ENCODE data around the gene PPP2R2D.
"Not testable (repeated sequence)": the region's sequence is repeated elsewhere in the genome, so short reads cannot be mapped to it uniquely, and the experiment has no call there.

PPP2R2D gene

GRCh38 chr10:131908151-131908550 is 7.3 kb downstream of the PPP2R2D start:
- DNase-seq (ENCODE audit: low read depth), result no peak

- no peak for DNase-seq (ENCODE audit: low read depth)
These were observed 8.4 kb downstream of the PPP2R2D start for GRCh38 chr10:131909014-131909808.

GRCh38 chr10:131909929-131910328 is 9.1 kb downstream of the PPP2R2D start:
- no peak for DNase-seq (ENCODE audit: low read depth)

- DNase-seq (ENCODE audit: low read depth), result no peak
These were observed 10.0 kb downstream of the PPP2R2D start for GRCh38 chr10:131910663-131911314.

GRCh38 chr10:131911451-131911850 is 10.6 kb downstream of the PPP2R2D start:
- peak; percentile 33 for DNase-seq (ENCODE audit: low read depth)

DNA sequence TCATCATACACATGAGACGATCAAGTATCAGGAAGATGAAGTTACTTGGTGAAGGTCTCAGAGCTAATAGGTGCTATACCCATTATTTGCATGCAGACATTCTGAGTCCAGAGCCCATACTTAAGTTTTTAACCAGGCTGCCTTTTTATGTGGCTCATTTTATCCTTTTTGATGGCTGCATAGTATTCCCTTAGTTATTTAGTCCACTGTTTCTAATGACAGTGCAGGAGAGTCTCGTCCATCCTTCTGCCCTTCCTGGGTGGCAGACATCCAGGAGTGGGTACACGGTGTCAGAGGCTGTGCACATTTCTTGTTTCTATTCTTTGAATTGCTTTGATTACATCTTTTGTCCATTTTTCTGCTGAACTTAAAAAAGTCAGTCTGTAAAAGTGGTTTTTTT is 11.8 kb downstream of the PPP2R2D start:
- DNase-seq (ENCODE audit: low read depth), result no peak

GRCh38 chr10:131915484-131915883 is 14.7 kb downstream of the PPP2R2D start:
- no peak for DNase-seq (ENCODE audit: low read depth)

DNA sequence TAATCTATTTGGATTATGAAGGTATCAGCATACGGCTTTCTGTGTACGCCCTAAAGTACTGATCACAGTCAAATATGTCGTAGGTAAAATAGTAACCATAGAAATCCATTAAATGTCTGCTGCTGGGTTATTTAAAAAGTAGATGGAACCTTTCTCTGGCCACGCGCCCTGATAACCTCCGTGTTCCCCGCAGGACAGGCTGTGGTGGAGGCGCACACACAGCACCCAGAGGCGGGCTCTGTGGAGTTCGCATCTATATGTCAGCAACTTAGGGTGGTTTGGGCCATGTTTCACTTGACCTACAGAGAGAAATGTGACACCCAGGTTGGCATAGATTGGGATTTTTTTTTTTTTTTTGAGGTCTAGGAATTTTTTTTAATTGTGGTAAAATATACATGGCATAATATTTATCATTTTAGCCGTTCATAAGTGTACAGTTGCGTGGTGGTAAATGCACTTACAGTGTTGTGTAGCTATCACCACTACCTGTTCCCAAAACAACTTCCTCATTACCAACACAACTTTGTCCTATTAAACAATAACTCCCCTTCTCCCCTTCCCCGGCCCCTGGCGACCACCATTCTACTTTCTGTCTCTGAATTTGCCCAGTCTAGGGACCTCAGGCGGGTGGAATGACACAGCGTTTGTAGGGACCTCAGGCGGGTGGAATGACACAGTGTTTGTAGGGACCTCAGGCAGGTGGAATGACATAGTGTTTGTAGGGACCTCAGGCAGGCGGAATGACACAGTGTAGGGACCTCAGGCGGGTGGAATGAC is 15.4 kb downstream of the PPP2R2D start:
- DNase-seq (ENCODE audit: low read depth), result no peak

DNA sequence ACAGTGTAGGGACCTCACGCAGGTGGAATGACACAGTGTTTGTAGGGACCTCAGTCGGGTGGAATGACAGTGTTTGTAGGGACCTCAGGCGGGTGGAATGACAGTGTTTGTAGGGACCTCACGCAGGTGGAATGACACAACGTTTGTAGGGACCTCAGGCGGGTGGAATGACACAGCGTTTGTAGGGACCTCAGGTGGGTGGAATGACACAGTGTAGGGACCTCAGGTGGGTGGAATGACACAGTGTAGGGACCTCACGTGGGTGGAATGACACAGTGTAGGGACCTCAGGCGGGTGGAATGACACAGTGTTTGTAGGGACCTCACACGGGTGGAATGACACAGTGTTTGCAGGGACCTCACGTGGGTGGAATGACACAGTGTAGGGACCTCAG is 16.0 kb downstream of the PPP2R2D start:
- DNase-seq (ENCODE audit: low read depth), result not testable (repeated sequence)

GRCh38 chr10:131917496-131917895 is 16.7 kb downstream of the PPP2R2D start:
- not testable (repeated sequence) for DNase-seq (ENCODE audit: low read depth)

- DNase-seq (ENCODE audit: low read depth), result not testable (repeated sequence)
These were observed 18.7 kb downstream of the PPP2R2D start for GRCh38 chr10:131919461-131919860.

DNA sequence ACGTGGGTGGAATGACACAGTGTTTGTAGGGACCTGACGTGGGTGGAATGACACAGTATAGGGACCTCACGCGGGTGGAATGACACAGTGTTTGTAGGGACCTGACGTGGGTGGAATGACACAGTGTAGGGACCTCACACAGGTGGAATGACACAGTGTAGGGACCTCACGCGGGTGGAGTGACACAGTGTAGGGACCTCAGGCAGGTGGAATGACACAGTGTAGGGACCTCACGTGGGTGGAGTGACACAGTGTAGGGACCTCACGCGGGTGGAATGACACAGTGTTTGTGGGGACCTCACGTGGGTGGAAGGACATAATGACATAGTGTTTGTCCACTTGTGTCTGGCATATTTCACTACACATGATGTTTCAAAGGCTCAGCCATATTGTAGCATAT is 19.3 kb downstream of the PPP2R2D start:
- no peak for DNase-seq (ENCODE audit: low read depth)

- DNase-seq (ENCODE audit: low read depth), result no peak
These were observed 19.9 kb downstream of the PPP2R2D start for GRCh38 chr10:131920693-131921092.

DNA sequence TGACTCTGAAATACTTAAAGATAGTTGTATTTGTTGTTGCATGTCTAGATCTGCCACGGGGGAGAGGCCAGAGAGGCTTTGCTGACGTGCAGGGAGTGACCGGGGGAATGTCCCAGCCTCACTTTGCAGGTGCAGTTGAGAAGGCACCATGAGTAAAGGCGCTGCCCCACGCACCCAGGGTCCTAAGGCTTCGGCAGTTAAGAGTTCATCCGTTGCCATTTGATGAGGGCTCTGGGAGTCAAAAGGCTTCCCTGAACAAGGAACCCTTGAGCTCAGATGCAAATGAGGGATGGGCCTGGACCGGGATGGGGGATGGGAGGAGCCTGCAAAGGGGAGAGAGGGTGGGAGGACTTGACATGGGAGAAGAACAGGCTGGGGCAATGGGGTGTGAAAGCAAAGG is 20.4 kb downstream of the PPP2R2D start:
- DNase-seq (ENCODE audit: low read depth), result no peak

DNA sequence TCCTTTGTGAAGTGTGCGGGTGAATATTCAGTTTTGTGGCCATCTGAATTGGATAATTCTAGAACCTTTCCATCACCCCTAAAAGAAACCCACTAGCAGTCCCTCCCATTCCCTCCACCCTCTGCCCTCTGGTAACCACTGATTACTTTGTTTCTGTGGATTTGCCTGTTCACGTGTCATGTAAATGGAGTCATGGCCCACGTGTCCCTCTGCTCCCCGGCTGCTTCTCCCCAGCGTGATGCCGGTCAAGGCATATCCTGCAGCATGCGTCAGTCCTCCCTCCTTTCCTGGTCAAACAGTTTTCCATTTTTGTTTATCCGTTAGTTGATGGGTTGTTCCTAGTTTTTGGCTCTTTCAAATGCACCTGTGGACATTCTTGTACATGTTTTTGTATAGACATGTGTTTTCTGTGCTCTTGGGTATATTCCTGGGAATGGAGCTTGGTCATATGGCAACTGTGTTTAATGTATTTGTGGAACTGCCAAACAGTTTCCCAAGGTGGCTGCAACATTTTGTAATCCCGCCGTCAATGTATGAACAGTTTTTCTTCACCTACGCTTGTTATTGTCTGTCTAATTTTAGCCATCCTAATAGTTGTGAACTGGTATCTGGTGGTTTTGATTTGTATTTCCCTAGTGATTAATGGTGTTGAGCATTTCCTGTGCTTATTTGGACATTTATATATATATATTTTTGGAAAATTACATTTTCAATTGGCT is 22.4 kb downstream of the PPP2R2D start:
- no peak for DNase-seq (ENCODE audit: low read depth)

- DNase-seq (ENCODE audit: low read depth), result no peak
These were observed 24.3 kb downstream of the PPP2R2D start for GRCh38 chr10:131925011-131925649.

GRCh38 chr10:131925716-131926115 is 24.9 kb downstream of the PPP2R2D start:
- no peak for DNase-seq (ENCODE audit: low read depth)

DNA sequence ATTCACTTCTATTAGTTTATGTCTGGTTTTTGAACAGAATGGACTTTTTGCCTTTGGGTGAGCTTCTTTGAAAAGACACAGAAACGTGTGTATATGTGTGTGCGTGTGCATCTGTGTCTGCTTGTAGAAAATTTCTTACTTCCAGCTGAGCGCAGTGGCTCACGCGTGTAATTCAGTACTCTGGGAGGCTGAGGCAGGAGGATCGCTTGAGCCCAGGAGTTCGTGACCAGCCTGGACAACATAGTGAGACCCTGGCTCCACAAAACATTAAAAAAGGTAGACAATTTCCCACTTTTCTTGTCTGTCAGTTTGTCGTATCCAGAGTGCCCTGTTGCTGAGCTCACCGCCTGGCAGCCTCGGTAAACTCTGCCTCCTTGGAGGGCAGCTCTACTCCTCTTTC is 25.4 kb downstream of the PPP2R2D start:
- DNase-seq (ENCODE audit: low read depth), result no peak

DNA sequence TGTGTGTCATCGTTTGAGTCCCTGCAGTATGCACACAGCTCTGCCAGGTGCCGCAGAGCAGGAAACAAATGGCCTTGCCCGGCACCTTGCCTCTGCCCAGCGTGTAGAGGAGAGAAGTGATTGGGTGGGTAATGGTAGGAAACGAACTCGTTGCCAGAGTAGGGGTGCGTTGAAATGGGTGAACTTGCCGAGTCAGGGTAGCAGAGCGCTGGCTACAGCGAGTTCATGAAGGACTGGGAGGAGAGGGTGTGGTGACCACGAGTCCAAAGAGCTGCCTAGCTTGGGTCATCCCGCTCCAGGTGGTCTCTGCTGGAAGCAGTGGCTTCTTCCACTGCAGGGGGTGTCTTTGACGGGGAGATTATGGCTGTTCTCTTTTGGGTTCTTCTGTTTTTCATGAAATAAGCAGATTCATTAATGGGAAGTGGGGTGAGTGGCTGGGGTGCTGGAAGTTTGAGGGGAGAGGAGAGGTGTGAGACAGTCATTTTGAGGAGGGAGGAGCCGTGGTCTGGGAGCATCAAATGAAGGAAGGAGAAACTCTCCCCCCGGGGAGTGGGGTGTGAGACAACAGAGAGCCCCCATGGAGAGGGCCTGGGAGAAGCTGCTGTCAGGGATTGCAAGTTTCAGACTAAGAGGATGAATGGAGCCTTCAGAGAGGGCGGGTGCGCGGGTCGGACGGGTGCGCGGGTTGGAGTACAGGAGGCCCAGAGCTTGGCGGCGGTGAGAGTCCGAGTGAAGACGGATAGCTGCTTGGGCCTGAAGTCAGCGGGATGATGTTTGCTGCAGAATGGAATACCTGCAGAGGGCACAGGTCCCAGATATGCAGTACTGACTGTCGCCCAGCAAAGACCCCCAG is 26.2 kb downstream of the PPP2R2D start:
- DNase-seq (ENCODE audit: low read depth), result no peak

GRCh38 chr10:131928248-131929095 is 27.7 kb downstream of the PPP2R2D start:
- DNase-seq (ENCODE audit: low read depth), result peak; percentile 47

Data from iris pigment epithelial cell (primary cell).